K562 (cell line): ENCODE data around the gene ECE2. TPM values are rescaled to one million over a fixed set of nuclear protein-coding genes. Genes with fewer than 3 reads are reported as not detected.

Experiments used
- ATF1 ChIP-seq, 2 experiments: fragments of 450-650 bp in 1 of 2; IDR thresholded peaks; 2 replicates each; pipeline ENCODE4 v1.6.1; 2016; ENCODE audit warnings: missing compliant biosample characterization in 1 of 2, missing genetic modification characterization in 1 of 2
- E2F6 ChIP-seq, 2 experiments: IDR thresholded peaks; 2 replicates each; pipeline ENCODE4 v1.6.1; 2011; ENCODE audit warnings: borderline replicate concordance in 1 of 2, control low read depth in 1 of 2, low read depth in 1 of 2, low read length in 1 of 2, mild to moderate bottlenecking in 1 of 2, mixed read lengths in 1 of 2, moderate library complexity in 1 of 2; ENCODE audit not compliant: insufficient read depth in 1 of 2, insufficient read length in 1 of 2, poor library complexity in 1 of 2, severe bottlenecking in 1 of 2; ENCODE audit errors: extremely low read depth in 1 of 2
- ETV6 ChIP-seq, 3 experiments: fragments of 150-350 bp in 1 of 3; sonication (generic) in 1 of 3; formaldehyde crosslinking in 1 of 3; IDR thresholded peaks; 2 replicates each; pipeline versions ENCODE4 v1.6.1 to v1.8.0; 2014 to 2022; ENCODE audit warnings: borderline replicate concordance in 2 of 3, low read depth in 2 of 3, antibody characterized with exemption in 1 of 3, low read length in 1 of 3, mild to moderate bottlenecking in 1 of 3, missing genetic modification reagents in 1 of 3
- HDAC3 ChIP-seq: fragments of 450-650 bp; IDR thresholded peaks from 2 replicates; pipeline ENCODE4 v1.6.1; 2018; ENCODE audit warnings: borderline replicate concordance, mild to moderate bottlenecking, moderate library complexity; ENCODE audit not compliant: partially characterized antibody
- KDM2B ChIP-seq: fragments of 250-450 bp; sonication (Bioruptor Pico); IDR thresholded peaks from 2 replicates; pipeline ENCODE4 v1.8.0; 2021; ENCODE audit warnings: mild to moderate bottlenecking, moderate library complexity
- KLF1 ChIP-seq: fragments of 450-650 bp; IDR thresholded peaks from 2 replicates; pipeline ENCODE4 v1.6.1; 2016; ENCODE audit warnings: missing genetic modification characterization, missing compliant biosample characterization
- MAFG ChIP-seq: fragments of 450-650 bp; conservative IDR thresholded peaks from 2 replicates; pipeline ENCODE4 v1.6.1; 2016; ENCODE audit warnings: missing genetic modification characterization, missing compliant biosample characterization
- MYBL2 ChIP-seq, 2 experiments: fragments of 450-650 bp in 1 of 2; sonication (generic) in 1 of 2; formaldehyde crosslinking in 1 of 2; IDR thresholded peaks; 2 replicates each; pipeline versions ENCODE4 v1.6.1 to v1.8.1; 2017 to 2022; ENCODE audit warnings: borderline replicate concordance in 1 of 2, inconsistent platforms in 1 of 2, low read depth in 1 of 2, mild to moderate bottlenecking in 1 of 2, missing genetic modification reagents in 1 of 2, moderate library complexity in 1 of 2
- NFE2 ChIP-seq: IDR thresholded peaks from 2 replicates; pipeline ENCODE4 v1.6.1; 2014; ENCODE audit warnings: antibody characterized with exemption, low read depth
- NR1H2 ChIP-seq: sonication (generic); formaldehyde crosslinking; IDR thresholded peaks from 2 replicates; pipeline ENCODE4 v1.4.0; 2020; ENCODE audit warnings: mild to moderate bottlenecking, missing genetic modification reagents
- NR2C1 ChIP-seq, 2 experiments: fragments of 450-650 bp; IDR thresholded peaks; 2 replicates each; pipeline ENCODE4 v1.6.1; 2017; ENCODE audit warnings: mild to moderate bottlenecking in 2 of 2, antibody characterized with exemption in 1 of 2, inconsistent platforms in 1 of 2, missing compliant biosample characterization in 1 of 2, missing genetic modification characterization in 1 of 2
- SMARCB1 ChIP-seq: IDR thresholded peaks from 2 replicates; pipeline ENCODE4 v1.6.1; 2011; ENCODE audit warnings: improper control_type of control experiment, low read depth; ENCODE audit not compliant: insufficient read length
- SREBF2 ChIP-seq: sonication (generic); formaldehyde crosslinking; IDR thresholded peaks from 2 replicates; pipeline ENCODE4 v1.4.0; 2020; ENCODE audit warnings: mild to moderate bottlenecking, missing genetic modification reagents
- ZKSCAN1 ChIP-seq: fragments of 150-350 bp; IDR thresholded peaks from 2 replicates; pipeline ENCODE4 v1.6.1; 2016; ENCODE audit warnings: low read depth, low read length
- ZNF277 ChIP-seq: fragments of 250-450 bp; sonication (Bioruptor Pico); IDR thresholded peaks from 2 replicates; pipeline ENCODE4 v1.8.0; 2022; ENCODE audit warnings: inconsistent platforms, mild to moderate bottlenecking, moderate library complexity, borderline replicate concordance
- ZNF551 ChIP-seq: fragments of 250-450 bp; sonication (Bioruptor Pico); IDR thresholded peaks from 2 replicates; pipeline ENCODE4 v1.5.0; 2021; ENCODE audit warnings: mild to moderate bottlenecking, moderate library complexity
- ZNF830 ChIP-seq: fragments of 250-450 bp; sonication (Bioruptor Pico); IDR thresholded peaks from 2 replicates; pipeline ENCODE4 v1.5.0; 2021; ENCODE audit warnings: mild to moderate bottlenecking
- polyA plus RNA-seq, 8 experiments: library from polyadenylated mRNA; depleted of rRNA in 4 of 8; stranded (reverse) in 5 of 8; unstranded in 3 of 8; fragments of >200 nt; fragmentation: Nextera tagmentation in 2 of 8; fragmentation: Illumina TruSeq in 1 of 8; extraction: Ambion mirVana in 2 of 8; extraction: Trizol in 1 of 8; gene quantifications; 2 replicates each; pipeline versions ENCODE4 v1.2.1 to v1.2.3, GENCODE V29; 2011 to 2014; ENCODE audit warnings: inconsistent platforms in 1 of 8, missing spikeins in 1 of 8
- total RNA-seq, 7 experiments: library from RNA; depleted of rRNA in 6 of 7; stranded (reverse); fragments of >200 nt in 6 of 7; fragmentation: Illumina TruSeq in 2 of 7; extraction: Trizol in 2 of 7; gene quantifications; 2 replicates each; pipeline versions ENCODE4 v1.2.1 to v1.2.3, GENCODE V29; 2011 to 2021; ENCODE audit warnings: low replicate concordance in 1 of 7
- TF ChIP-seq, protein P1 (sequence below), 2 experiments: fragments of 450-650 bp; IDR thresholded peaks; 2 replicates each; pipeline ENCODE4 v1.6.1; 2018; ENCODE audit warnings: mild to moderate bottlenecking in 2 of 2, low read depth in 1 of 2; ENCODE audit not compliant: partially characterized antibody in 2 of 2

ECE2 gene
- total and polyA plus RNA-seq, 9 of the 15 experiments (the other 6 are each of a cell fraction or from before 2014, with no cell fraction given) = not detected

DNA sequence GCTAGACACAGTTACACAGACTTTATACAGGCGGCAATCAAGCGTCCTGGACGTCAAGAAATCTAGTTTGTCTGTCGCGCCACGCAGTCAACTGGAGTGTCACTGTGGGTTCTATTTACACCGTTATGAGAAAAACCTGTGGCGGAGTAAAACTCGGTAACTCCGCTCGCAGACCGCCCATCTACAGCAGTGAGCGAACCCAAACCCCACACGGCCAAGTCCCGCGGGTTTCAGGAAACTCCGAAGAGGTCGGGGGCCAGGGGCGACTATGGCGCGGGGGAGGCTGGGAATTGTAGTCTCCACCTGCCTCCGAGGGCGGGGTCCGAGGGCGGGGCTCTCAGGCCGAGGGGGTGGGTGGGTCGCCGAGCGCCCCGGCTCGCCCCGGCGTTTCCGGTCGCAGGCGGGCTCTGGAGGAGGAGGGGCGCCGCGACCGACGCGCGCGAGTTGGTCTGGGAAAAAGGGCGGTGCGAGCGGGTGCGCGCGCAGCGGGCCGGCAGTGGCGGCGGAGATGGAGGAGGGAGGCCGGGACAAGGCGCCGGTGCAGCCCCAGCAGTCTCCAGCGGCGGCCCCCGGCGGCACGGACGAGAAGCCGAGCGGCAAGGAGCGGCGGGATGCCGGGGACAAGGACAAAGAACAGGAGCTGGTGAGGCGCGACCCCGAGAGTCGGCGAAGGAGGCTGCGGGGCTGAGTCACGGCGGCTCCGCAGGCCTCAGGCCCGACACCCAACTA lies 23.1 kb downstream of the ECE2 start, which contains the start of gene PSMD2 (continued):
- no peak for TF ChIP-seq ZKSCAN1
- no peak for TF ChIP-seq ZNF830 (CRISPR knock-in tag)
- no peak for TF ChIP-seq ATF1 (CRISPR knock-in tag; IDR thresholded peaks at IDR 0.05)
- no peak; the same call in 1 of the 2 replicates for TF ChIP-seq ATF1 (tag; IDR thresholded peaks at IDR 0.05)
- no peak for TF ChIP-seq SREBF2 (CRISPR knock-in tag)
- no peak for TF ChIP-seq HDAC3
- TF ChIP-seq ZNF551 (CRISPR knock-in tag) = no peak
- TF ChIP-seq MAFG = no peak
- no peak for TF ChIP-seq SMARCB1
- TF ChIP-seq KDM2B (CRISPR knock-in tag) = no peak
- no peak for TF ChIP-seq ETV6 (IDR thresholded peaks at IDR 0.05; ENCODE audit: borderline replicate concordance in 1 of 2, low read depth in 2 of 2, low read length in 1 of 2)
- TF ChIP-seq ETV6 (CRISPR knock-in tag; IDR thresholded peaks at IDR 0.05; ENCODE audit: borderline replicate concordance) = no peak
- TF ChIP-seq ZNF277 = no peak
- no peak; the same call in 1 of the 2 replicates for TF ChIP-seq NR1H2
- TF ChIP-seq, protein P1, sequence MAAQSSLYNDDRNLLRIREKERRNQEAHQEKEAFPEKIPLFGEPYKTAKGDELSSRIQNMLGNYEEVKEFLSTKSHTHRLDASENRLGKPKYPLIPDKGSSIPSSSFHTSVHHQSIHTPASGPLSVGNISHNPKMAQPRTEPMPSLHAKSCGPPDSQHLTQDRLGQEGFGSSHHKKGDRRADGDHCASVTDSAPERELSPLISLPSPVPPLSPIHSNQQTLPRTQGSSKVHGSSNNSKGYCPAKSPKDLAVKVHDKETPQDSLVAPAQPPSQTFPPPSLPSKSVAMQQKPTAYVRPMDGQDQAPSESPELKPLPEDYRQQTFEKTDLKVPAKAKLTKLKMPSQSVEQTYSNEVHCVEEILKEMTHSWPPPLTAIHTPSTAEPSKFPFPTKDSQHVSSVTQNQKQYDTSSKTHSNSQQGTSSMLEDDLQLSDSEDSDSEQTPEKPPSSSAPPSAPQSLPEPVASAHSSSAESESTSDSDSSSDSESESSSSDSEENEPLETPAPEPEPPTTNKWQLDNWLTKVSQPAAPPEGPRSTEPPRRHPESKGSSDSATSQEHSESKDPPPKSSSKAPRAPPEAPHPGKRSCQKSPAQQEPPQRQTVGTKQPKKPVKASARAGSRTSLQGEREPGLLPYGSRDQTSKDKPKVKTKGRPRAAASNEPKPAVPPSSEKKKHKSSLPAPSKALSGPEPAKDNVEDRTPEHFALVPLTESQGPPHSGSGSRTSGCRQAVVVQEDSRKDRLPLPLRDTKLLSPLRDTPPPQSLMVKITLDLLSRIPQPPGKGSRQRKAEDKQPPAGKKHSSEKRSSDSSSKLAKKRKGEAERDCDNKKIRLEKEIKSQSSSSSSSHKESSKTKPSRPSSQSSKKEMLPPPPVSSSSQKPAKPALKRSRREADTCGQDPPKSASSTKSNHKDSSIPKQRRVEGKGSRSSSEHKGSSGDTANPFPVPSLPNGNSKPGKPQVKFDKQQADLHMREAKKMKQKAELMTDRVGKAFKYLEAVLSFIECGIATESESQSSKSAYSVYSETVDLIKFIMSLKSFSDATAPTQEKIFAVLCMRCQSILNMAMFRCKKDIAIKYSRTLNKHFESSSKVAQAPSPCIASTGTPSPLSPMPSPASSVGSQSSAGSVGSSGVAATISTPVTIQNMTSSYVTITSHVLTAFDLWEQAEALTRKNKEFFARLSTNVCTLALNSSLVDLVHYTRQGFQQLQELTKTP (IDR thresholded peaks at IDR 0.05; ENCODE audit: low read depth in 1 of 2, partially characterized antibody in 2 of 2) = peak; percentile 41 to 86
- no peak for TF ChIP-seq MYBL2 (IDR thresholded peaks at IDR 0.05; ENCODE audit: low read depth)
- no peak for TF ChIP-seq MYBL2 (CRISPR knock-in tag; IDR thresholded peaks at IDR 0.05; ENCODE audit: borderline replicate concordance)
- TF ChIP-seq NFE2 = peak; percentile 36; the same call in 1 of the 2 replicates
- TF ChIP-seq KLF1 = no peak
- TF ChIP-seq E2F6 (IDR thresholded peaks at IDR 0.05; ENCODE audit: borderline replicate concordance in 1 of 2, extremely low read depth in 1 of 2, insufficient read depth in 1 of 2, insufficient read length in 1 of 2, low read depth in 1 of 2, low read length in 1 of 2, poor library complexity in 1 of 2, severe bottlenecking in 1 of 2) = peak in 1 of 2 experiments; percentile 30
- peak; percentile 95 for TF ChIP-seq NR2C1 (IDR thresholded peaks at IDR 0.05)
- peak; percentile 98 for TF ChIP-seq NR2C1 (tag; IDR thresholded peaks at IDR 0.05)
